Mesothelial cell of epicardium (in vitro differentiated cells): ENCODE data around the gene CACNA1F. TPM values are rescaled to one million over a fixed set of nuclear protein-coding genes. Genes with fewer than 3 reads are reported as not detected.

Experiments
- DNase-seq, 2 experiments: peaks; one replicate each; pipeline ENCODE4 v3.0.0; 2021; ENCODE audit warnings: low spot score in 2 of 2; ENCODE audit not compliant: unreplicated experiment in 2 of 2
- H3K27ac Mint-ChIP-seq: 2 replicates; pipeline ENCODE4 v1.8.0; 2021; ENCODE audit warnings: mixed read lengths
- H3K27me3 Mint-ChIP-seq: 2 replicates; pipeline ENCODE4 v1.8.0; 2021; ENCODE audit warnings: low read depth, mixed read lengths
- H3K36me3 Mint-ChIP-seq: 2 replicates; pipeline ENCODE4 v1.8.0; 2021; ENCODE audit warnings: mixed read lengths
- H3K4me1 Mint-ChIP-seq: 2 replicates; pipeline ENCODE4 v1.8.0; 2021; ENCODE audit warnings: mixed read lengths
- H3K4me3 Mint-ChIP-seq: 2 replicates; pipeline ENCODE4 v1.8.0; 2021; ENCODE audit warnings: mild to moderate bottlenecking, moderate library complexity, mixed read lengths
- H3K9me3 Mint-ChIP-seq: 2 replicates; pipeline ENCODE4 v1.8.0; 2021; ENCODE audit warnings: mixed read lengths
- CTCF ChIP-seq: fragments of 200-600 bp; sonication (generic); IDR thresholded peaks from one replicate; pipeline ENCODE4 v1.5.0; 2021; ENCODE audit warnings: antibody characterized with exemption; ENCODE audit not compliant: unreplicated experiment
- total RNA-seq: library from RNA; stranded (reverse); gene quantifications from 3 replicates; pipeline ENCODE4 v1.2.1, GENCODE V29; 2021

CACNA1F gene
- total RNA-seq, 1 donor from 2014 or later: 0.47 TPM

- H3K4me1 Mint-ChIP-seq: peaks cover 31% of the 10 kb centered on the region
- peaks cover 6% of the 10 kb centered on the region for H3K36me3 Mint-ChIP-seq
- H3K4me3 Mint-ChIP-seq: peak within 1 kb of the TSS; percentile 75
- no peaks in the 10 kb centered on the region for H3K27me3 Mint-ChIP-seq
- peaks cover 16% of the 10 kb centered on the region for H3K9me3 Mint-ChIP-seq
- peak in 1 of 2 experiments; percentile 66 for DNase-seq
- H3K27ac Mint-ChIP-seq: peak within 1 kb of the TSS; percentile 89
- TF ChIP-seq CTCF: no peak
Measured at GRCh38 chrX:49186125-49187027, 46.8 kb downstream of the CACNA1F start, which contains the start of gene PRICKLE3. Gene PRICKLE3 (minus strand): TSS chrX:49186373. CDS start chrX:49186297, 76 bp downstream.

- H3K27ac Mint-ChIP-seq: peak overlapping the region; percentile 89
- peaks cover 16% of the 10 kb centered on the region for H3K36me3 Mint-ChIP-seq
- peak overlapping the region; percentile 75 for H3K4me3 Mint-ChIP-seq
- no peak for TF ChIP-seq CTCF
- peaks cover 19% of the 10 kb centered on the region for H3K9me3 Mint-ChIP-seq
- H3K27me3 Mint-ChIP-seq: no peaks in the 10 kb centered on the region
- peaks cover 23% of the 10 kb centered on the region for H3K4me1 Mint-ChIP-seq
- DNase-seq: peak; percentile 80 to 90
Measured at GRCh38 chrX:49184294-49185281, 48.6 kb downstream of the CACNA1F start.

- H3K4me1 Mint-ChIP-seq: peaks cover 20% of the 10 kb centered on the region
- peaks cover 22% of the 10 kb centered on the region for H3K9me3 Mint-ChIP-seq
- H3K27ac Mint-ChIP-seq: peak overlapping the region; percentile 89
- H3K36me3 Mint-ChIP-seq: peaks cover 22% of the 10 kb centered on the region
- H3K27me3 Mint-ChIP-seq: no peaks in the 10 kb centered on the region
- H3K4me3 Mint-ChIP-seq: peak overlapping the region; percentile 75
- no peak for TF ChIP-seq CTCF
- DNase-seq: no peak
Measured at GRCh38 chrX:49183701-49184281, 49.3 kb downstream of the CACNA1F start.

- peaks cover 3% of the 10 kb centered on the region for H3K4me1 Mint-ChIP-seq
- no peak overlapping the region for H3K27ac Mint-ChIP-seq
- TF ChIP-seq CTCF: no peak
- H3K36me3 Mint-ChIP-seq: peaks cover 39% of the 10 kb centered on the region
- H3K4me3 Mint-ChIP-seq: no peak overlapping the region
- no peak for DNase-seq
- H3K9me3 Mint-ChIP-seq: peaks cover 32% of the 10 kb centered on the region
- H3K27me3 Mint-ChIP-seq: no peaks in the 10 kb centered on the region
Measured at GRCh38 chrX:49179358-49179757, 53.8 kb downstream of the CACNA1F start.

- Mint-ChIP-seq H3K36me3 (peaks cover 42% of the 10 kb centered on the region), H3K27ac (no peak overlapping the region), H3K4me3 (no peak overlapping the region), H3K27me3 (no peaks in the 10 kb centered on the region), H3K4me1 (no peaks in the 10 kb centered on the region), H3K9me3 (peaks cover 32% of the 10 kb centered on the region)
- no peak for DNase-seq
- no peak for TF ChIP-seq CTCF
Measured at GRCh38 chrX:49178537-49178936, 54.6 kb downstream of the CACNA1F start.
